ENCODE measurements around the gene MEX3B.
"Not testable (repeated sequence)": the region's sequence is repeated elsewhere in the genome, so short reads cannot be mapped to it uniquely, and the experiment has no call there.

MEX3B gene

DNA sequence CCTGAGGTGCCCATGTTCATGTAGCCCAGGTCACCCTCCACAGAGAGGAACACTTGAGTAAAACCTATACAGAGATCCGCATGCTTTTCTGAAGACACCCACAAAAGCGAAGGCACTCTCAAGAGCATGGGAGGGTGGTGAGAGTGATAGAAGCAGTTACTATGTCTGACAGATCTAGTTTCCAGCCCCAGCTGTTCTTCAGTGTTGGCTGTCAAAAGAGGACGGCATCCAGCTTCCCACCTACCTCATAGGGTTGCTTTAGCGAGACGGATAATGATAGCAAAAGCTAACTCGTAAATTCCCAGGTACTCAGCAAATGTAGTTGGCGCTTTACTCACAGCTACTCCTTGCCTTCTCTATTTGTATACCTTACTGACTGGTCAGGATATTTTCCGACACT, 3.0 kb upstream of the MEX3B start:
- DNase-seq (ENCODE audit: low read depth) = no peak

- DNase-seq (ENCODE audit: low read depth) = peak; percentile 1
These were observed 1.9 kb upstream of the MEX3B start for GRCh38 chr15:82047453-82048400.

- DNase-seq (ENCODE audit: low read depth) = peak; percentile 89
These were observed 1.0 kb upstream of the MEX3B start for GRCh38 chr15:82046666-82047452.

DNA sequence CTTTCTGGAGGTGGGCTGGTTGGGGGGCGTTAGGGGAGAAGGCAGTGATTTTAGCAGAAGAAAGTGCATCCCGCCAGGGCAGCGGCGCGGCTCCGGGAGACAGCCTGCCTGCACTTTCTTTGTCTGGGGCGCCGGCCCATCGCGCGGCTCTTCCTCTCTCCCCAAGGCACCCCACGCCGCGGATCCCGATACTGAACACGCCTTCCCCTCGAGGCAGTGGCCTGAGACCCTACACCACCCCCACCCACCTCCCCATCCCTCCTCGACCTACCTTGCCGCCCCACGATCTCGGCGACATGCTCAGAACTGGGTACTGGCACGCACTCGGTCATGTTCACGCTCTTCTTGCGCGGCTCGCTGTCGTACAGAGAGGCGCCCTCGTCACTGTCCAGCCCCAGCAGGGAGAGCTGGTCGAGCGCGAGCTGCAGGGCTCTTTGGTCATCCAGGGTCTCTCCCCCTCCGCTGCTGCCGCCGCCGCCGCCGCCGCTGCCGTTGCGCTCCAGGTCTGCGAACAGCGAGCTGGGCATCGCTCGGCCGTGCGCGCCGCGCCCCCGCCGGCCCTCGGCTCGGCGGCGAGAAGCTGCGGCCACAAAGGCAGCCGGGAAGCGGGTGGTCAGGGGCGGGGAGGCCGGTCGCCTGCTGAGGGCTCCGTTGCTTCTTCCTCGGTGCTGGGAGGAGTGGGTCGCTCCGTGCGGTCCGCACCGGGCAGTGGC, 483 bp downstream of the MEX3B start:
- peak; percentile 12 for DNase-seq (ENCODE audit: low read depth)

- peak; percentile 1 for DNase-seq (ENCODE audit: low read depth)
These were observed 1.2 kb downstream of the MEX3B start for GRCh38 chr15:82044373-82045178.

DNA sequence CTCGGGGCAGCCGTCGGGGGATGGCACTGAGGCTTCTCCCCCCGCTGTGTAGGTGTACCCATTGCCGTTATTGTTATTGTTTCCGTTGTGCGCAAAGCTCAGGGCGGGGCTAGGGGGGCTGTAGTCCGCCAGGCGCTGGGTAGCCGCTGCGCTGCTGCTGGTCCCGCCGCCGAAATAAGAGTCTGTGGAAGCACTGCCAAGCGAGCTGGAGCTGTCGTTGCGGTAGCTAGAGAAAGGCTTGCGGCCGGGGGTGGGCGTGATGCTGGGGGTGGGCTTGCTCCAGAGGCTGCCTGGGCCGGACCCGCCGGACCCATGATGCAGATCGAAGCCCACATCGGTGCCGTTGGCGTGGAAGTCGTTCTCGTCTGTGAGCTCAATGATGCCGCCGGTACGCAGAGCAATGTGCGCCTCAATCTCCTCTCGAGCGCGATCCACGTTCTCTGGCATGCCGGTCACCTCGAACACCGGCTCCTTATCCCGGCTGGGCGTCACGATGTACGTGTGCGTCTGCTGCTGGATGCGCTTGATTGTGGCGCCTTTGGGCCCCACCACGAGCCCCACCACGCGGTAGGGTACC, 1.9 kb downstream of the MEX3B start:
- no peak for DNase-seq (ENCODE audit: low read depth)

DNA sequence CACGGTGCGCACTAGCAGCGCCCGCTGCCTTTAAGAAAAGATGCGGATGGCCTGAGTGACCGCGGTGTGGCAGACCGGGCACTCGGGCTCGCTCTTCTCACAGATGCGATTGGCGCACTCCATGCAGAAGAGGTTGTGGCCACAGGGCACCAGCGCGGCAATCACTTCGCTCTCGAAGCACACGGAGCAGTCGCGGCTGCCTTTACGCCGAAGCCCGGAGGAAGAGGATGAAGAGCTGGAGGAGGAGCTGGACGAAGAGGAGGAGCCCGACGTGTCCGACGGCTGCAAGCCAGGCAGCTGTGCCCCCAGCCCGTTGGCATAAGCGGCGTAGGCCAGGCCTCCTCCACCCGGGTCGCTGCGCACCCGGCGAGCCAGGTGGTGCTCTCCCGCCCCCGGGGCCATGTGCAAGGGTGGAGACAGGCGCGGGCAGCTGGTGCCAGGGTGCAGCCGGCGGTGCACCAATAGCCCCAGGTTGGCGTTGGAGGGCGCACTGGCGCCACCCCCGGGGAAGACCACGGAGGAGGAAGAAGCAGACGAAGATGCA, 2.6 kb downstream of the MEX3B start:
- DNase-seq (ENCODE audit: low read depth) = no peak

DNA sequence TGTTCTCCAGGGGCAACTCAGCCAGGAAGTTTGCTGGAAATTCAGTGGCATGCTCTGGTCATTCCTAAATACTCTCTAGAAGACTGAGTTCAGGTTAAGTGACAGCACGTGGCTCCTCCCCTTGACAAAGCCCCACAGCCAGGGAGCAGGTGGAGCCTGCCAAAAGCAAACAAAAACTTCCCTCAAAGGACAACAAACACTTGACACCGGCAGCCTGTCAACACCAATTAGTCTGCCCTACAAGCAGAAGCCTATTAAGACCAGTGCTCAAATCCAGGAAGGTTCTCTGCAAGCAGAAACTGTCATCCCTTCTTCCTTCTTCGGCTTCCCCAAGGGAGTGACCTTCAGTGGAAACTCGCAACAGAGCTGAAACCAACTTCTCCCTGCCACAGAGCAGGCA, 5.0 kb downstream of the MEX3B start:
- no peak for DNase-seq (ENCODE audit: low read depth)

GRCh38 chr15:82040390-82040789, 5.4 kb downstream of the MEX3B start:
- no peak for DNase-seq (ENCODE audit: low read depth)

DNA sequence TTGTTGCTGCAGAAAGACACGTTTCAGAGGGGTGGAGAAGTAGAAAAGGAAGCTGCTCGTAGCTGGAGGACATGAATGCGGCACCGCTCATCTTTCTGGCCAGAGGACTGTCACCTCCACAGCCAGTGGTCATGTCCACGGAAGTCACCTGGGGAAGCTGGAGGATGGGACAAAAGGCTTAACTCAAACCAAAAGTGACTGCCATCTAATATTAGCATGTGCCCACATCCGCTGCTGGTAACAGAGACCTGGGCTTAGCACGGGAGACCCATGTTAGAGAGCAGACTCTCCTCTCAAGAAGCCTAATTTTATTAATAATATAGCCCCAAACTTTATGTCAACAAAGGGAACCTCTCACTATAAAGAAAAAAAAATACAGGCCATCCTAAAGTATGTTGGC, 5.9 kb downstream of the MEX3B start:
- no peak for DNase-seq (ENCODE audit: low read depth)

DNA sequence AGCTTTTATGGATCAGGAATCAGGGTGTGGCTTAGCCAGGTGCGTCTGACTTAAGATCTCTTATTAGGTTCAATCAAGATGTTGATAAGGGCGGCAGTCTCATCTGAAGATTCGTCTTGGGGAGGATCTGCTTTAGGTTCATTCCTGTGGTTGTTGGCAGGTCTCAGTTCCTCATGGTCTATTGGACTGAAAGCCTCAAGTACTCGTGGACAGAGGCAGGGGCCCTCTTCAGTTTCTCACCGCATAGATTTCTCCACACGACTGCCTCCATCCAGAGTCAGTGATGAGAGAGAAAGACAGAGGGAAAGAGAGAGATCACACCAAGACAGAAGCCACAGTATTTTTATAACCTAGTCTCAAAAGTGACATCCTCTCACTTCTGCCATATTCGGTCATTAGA, 9.4 kb downstream of the MEX3B start:
- no peak for DNase-seq (ENCODE audit: low read depth)

- DNase-seq (ENCODE audit: low read depth) = no peak
These were observed 13.9 kb downstream of the MEX3B start for GRCh38 chr15:82031871-82032270.

GRCh38 chr15:82030176-82030575, 15.6 kb downstream of the MEX3B start:
- no peak for DNase-seq (ENCODE audit: low read depth)

GRCh38 chr15:82028163-82028562, 17.7 kb downstream of the MEX3B start:
- not testable (repeated sequence) for DNase-seq (ENCODE audit: low read depth)

GRCh38 chr15:82021992-82022391, 23.8 kb downstream of the MEX3B start:
- DNase-seq (ENCODE audit: low read depth) = no peak

DNA sequence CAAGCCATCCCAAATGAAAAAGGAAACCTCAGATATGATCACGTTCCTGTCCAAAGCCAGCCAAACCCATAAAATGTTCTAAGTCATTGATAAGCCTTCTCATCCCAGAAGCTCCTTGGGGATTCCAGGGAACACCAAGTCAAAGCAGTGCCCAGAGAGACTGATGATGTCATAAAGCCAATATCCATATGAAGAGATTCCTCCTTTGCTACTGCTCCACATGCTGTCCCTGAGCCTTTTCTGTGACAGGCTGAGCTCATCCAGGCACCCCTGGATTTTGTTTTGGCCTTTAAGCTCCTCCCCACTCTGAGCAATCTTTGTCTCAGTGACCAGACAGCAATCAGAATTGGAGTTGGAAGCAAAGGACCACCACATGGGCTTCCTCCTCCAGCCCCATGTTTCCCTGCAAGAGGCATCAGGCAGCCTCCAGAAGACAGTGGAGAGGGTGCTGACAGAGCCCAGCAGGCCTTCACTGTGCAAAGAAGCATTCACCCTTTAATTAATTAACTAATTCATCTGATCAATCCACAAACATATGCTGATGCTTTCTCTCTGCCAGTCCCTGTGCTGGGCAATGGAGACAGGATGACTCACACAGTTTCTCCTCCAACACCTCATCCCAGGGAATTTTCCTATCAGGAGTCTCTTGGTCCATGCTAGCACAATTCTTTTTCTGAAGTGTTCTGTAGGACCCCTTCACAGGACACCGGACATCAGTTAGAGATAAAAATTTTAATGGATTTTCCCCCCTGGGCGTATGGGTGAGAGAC, 25.0 kb downstream of the MEX3B start:
- no peak for DNase-seq (ENCODE audit: low read depth)

- DNase-seq (ENCODE audit: low read depth) = no peak
These were observed 27.6 kb downstream of the MEX3B start for GRCh38 chr15:82018201-82018600.

GRCh38 chr15:82017656-82018055, 28.2 kb downstream of the MEX3B start:
- DNase-seq (ENCODE audit: low read depth) = no peak

DNA sequence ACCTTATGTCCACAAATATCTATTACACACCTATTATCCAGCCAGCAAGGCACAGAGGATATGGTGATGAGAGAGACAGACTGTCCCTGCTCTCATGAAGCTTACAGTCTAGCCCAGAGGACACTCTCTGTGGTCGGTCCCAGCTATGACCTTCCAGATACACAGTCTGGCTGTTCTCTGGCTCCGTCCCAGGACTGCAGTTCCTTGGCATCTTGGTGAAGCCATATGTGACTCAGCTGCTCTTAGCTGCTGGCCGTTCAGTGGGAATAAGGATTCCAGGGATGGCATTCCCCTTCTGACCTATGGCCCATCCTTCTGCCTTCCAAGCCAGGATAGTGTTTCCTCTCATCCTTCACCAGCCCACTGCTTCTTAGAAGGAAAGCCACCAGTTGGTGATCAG, 30.8 kb downstream of the MEX3B start:
- no peak for DNase-seq (ENCODE audit: low read depth)

GRCh38 chr15:82012908-82013307, 32.9 kb downstream of the MEX3B start:
- no peak for DNase-seq (ENCODE audit: low read depth)
